SH-SY5Y (cell line): ENCODE results near the gene EPYC.

Experiments
- GATA2 ChIP-seq: IDR thresholded peaks from 2 replicates; pipeline ENCODE4 v1.6.1; 2011; ENCODE audit warnings: mild to moderate bottlenecking, low read depth, low read length
- GATA3 ChIP-seq: IDR thresholded peaks from 2 replicates; pipeline ENCODE4 v1.6.1; 2011; ENCODE audit warnings: low read depth, mild to moderate bottlenecking, low read length, moderate library complexity

EPYC gene

GRCh38 chr12:90978117-90978770 is 26.5 kb downstream of the EPYC start:
- TF ChIP-seq GATA2 (no peak), GATA3 (no peak)

- TF ChIP-seq GATA2 = no peak
- TF ChIP-seq GATA3 = no peak
Measured at GRCh38 chr12:90977224-90977623, 27.5 kb downstream of the EPYC start.

GRCh38 chr12:90974286-90974685 is 30.5 kb downstream of the EPYC start:
- no peak for TF ChIP-seq GATA2
- no peak for TF ChIP-seq GATA3

GRCh38 chr12:90972226-90972625 is 32.5 kb downstream of the EPYC start:
- TF ChIP-seq GATA2 (no peak), GATA3 (no peak)

GRCh38 chr12:90970911-90971310 is 33.9 kb downstream of the EPYC start:
- TF ChIP-seq GATA2 = no peak
- no peak for TF ChIP-seq GATA3

- TF ChIP-seq GATA3 (no peak), GATA2 (no peak)
Measured at GRCh38 chr12:90970471-90970870, 34.3 kb downstream of the EPYC start.

- TF ChIP-seq GATA2 (no peak), GATA3 (no peak)
Measured at GRCh38 chr12:90969851-90970250, 34.9 kb downstream of the EPYC start.

GRCh38 chr12:90969346-90969745 is 35.4 kb downstream of the EPYC start:
- no peak for TF ChIP-seq GATA2
- no peak for TF ChIP-seq GATA3

- no peak for TF ChIP-seq GATA2
- TF ChIP-seq GATA3 = no peak
Measured at GRCh38 chr12:90965204-90965603, 39.6 kb downstream of the EPYC start.

- TF ChIP-seq GATA2 (no peak), GATA3 (no peak)
Measured at GRCh38 chr12:90964616-90965015, 40.2 kb downstream of the EPYC start.

- TF ChIP-seq GATA3 (no peak), GATA2 (no peak)
Measured at GRCh38 chr12:90963946-90964345, 40.8 kb downstream of the EPYC start.

GRCh38 chr12:90961154-90961553 is 43.6 kb downstream of the EPYC start:
- TF ChIP-seq GATA3 = no peak
- no peak for TF ChIP-seq GATA2

GRCh38 chr12:90959538-90960139 is 45.1 kb downstream of the EPYC start:
- TF ChIP-seq GATA3 = no peak
- TF ChIP-seq GATA2 = no peak

- TF ChIP-seq GATA2 (no peak), GATA3 (no peak)
Measured at GRCh38 chr12:90959032-90959431, 45.7 kb downstream of the EPYC start.

GRCh38 chr12:90958347-90958746 is 46.4 kb downstream of the EPYC start:
- no peak for TF ChIP-seq GATA2
- no peak for TF ChIP-seq GATA3
